Measurements from ENCODE around the gene CISTR.

DNA sequence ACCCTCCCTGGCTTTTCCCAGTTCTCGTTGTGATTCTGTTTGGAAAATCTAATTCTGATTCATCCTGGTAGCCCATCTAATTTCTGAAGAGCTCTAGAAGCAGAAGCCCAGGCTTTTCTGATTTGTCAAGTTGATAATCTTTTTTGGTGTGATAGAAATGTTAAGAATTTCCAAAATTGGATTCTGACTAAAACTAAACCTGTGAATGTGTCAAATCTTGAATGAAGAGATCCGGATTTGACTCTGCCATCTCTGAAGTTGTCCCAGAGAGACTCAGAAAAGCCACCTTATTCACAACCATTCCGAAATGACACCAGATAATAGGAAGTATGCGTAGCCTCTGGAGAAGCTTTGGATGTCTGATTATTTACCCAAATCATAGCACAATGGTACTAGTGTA is 12.8 kb upstream of the CISTR start:
- TF ChIP-seq, protein P1, sequence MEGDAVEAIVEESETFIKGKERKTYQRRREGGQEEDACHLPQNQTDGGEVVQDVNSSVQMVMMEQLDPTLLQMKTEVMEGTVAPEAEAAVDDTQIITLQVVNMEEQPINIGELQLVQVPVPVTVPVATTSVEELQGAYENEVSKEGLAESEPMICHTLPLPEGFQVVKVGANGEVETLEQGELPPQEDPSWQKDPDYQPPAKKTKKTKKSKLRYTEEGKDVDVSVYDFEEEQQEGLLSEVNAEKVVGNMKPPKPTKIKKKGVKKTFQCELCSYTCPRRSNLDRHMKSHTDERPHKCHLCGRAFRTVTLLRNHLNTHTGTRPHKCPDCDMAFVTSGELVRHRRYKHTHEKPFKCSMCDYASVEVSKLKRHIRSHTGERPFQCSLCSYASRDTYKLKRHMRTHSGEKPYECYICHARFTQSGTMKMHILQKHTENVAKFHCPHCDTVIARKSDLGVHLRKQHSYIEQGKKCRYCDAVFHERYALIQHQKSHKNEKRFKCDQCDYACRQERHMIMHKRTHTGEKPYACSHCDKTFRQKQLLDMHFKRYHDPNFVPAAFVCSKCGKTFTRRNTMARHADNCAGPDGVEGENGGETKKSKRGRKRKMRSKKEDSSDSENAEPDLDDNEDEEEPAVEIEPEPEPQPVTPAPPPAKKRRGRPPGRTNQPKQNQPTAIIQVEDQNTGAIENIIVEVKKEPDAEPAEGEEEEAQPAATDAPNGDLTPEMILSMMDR (IDR thresholded peaks at IDR 0.05; ENCODE audit: poor library complexity) = no peak
- TF ChIP-seq EZH2 (IDR thresholded peaks at IDR 0.05; ENCODE audit: borderline replicate concordance) = no peak

All from hepatocyte (in vitro differentiated cells).